Prostate gland (tissue), 2 donors: ENCODE data around the gene LDB2.

ENCODE experiments used
- CTCF ChIP-seq, 4 experiments: fragments of 200-600 bp in 2 of 4; fragments of 450-650 bp in 2 of 4; sonication (generic) in 2 of 4; IDR thresholded peaks; 1 replicate in 3 of 4; 2 replicates in 1 of 4; pipeline ENCODE4 v1.5.1; 2016 to 2019; ENCODE audit warnings: antibody characterized with exemption in 4 of 4, mild to moderate bottlenecking in 2 of 4, moderate library complexity in 2 of 4
- POLR2A ChIP-seq: fragments of 450-650 bp; IDR thresholded peaks from one replicate; pipeline ENCODE4 v1.6.1; 2016; ENCODE audit warnings: antibody characterized with exemption, mild to moderate bottlenecking
- POLR2AphosphoS5 ChIP-seq: sonication (generic); formaldehyde crosslinking; IDR thresholded peaks from one replicate; pipeline ENCODE4 v1.6.1; 2017; ENCODE audit warnings: antibody characterized with exemption

GRCh38 chr4:16608123-16608522 lies 290.3 kb downstream of the LDB2 start:
- no peak for TF ChIP-seq POLR2AphosphoS5
- no peak for TF ChIP-seq CTCF (IDR thresholded peaks at IDR 0.05)
- TF ChIP-seq POLR2A = no peak
